H1 (cell line): ENCODE data around the gene SSTR5. TPM values are rescaled to one million over a fixed set of nuclear protein-coding genes. Genes with fewer than 3 reads are reported as not detected.

ENCODE experiments used
- CTCF ChIA-PET: fragments of 300-600 bp; sonication (Branson Sonifier 250); formaldehyde crosslinking; loops from one replicate; lab custom pipeline; 2021; ENCODE audit not compliant: partially characterized antibody; lab: Charles Lee
- POLR2A ChIA-PET: fragments of 300-600 bp; sonication (Branson Sonifier 250); formaldehyde crosslinking; loops from one replicate; lab custom pipeline; 2021; ENCODE audit warnings: inconsistent platforms; ENCODE audit not compliant: partially characterized antibody; lab: Charles Lee
- DNase-seq, 2 experiments: peaks; one replicate each; pipeline versions ENCODE4 v3.0.0 to v3.0.0-alpha.2; 2010 to 2022; ENCODE audit warnings: low spot score in 2 of 2, low read depth in 1 of 2, mixed read lengths in 1 of 2
- FAIRE-seq: peaks from 2 replicates; lab custom pipeline; 2011; peaks lifted over from hg19 to GRCh38; lab: Jason Lieb, UNC
- H2AFZ ChIP-seq: 2 replicates; pipeline ENCODE4 v1.8.1; 2012; ENCODE audit warnings: low read length, inconsistent platforms
- H2AK5ac ChIP-seq: 2 replicates; pipeline ENCODE4 v1.6.1; 2013; ENCODE audit warnings: low read depth, low read length
- H2BK120ac ChIP-seq: replicated peaks from 2 replicates; pipeline ENCODE3; 2013; ENCODE audit warnings: low read depth, low read length, inconsistent platforms
- H2BK12ac ChIP-seq: 2 replicates; pipeline ENCODE4 v1.6.1; 2013; ENCODE audit warnings: low read depth, low read length
- H2BK15ac ChIP-seq: 2 replicates; pipeline ENCODE4 v1.6.1; 2013; ENCODE audit warnings: low read length
- H2BK20ac ChIP-seq: 2 replicates; pipeline ENCODE4 v1.6.1; 2013; ENCODE audit warnings: low read length
- H2BK5ac ChIP-seq: 2 replicates; pipeline ENCODE4 v1.6.1; 2013; ENCODE audit warnings: low read depth, low read length
- H3K14ac ChIP-seq: 2 replicates; pipeline ENCODE4 v1.6.1; 2013; ENCODE audit warnings: inconsistent platforms; ENCODE audit not compliant: insufficient read length
- H3K18ac ChIP-seq: 2 replicates; pipeline ENCODE4 v1.6.1; 2013; ENCODE audit warnings: low read length; ENCODE audit errors: extremely low read depth
- H3K23ac ChIP-seq: 2 replicates; pipeline ENCODE4 v1.6.1; 2013; ENCODE audit warnings: inconsistent platforms; ENCODE audit not compliant: insufficient read length
- H3K23me2 ChIP-seq: 2 replicates; pipeline ENCODE4 v1.6.1; 2013; ENCODE audit warnings: low read depth, low read length
- H3K27ac ChIP-seq: 2 replicates; pipeline ENCODE4 v1.6.1; 2011; ENCODE audit warnings: low read depth, low read length, inconsistent platforms
- H3K27me3 ChIP-seq, 4 experiments: replicated peaks in 1 of 4; 1 replicate in 1 of 4; 2 replicates in 3 of 4; pipeline versions ENCODE4 v1.6.1 to v1.8.1; 2011 to 2013; ENCODE audit warnings: low read length in 3 of 4, mild to moderate bottlenecking in 3 of 4, inconsistent platforms in 2 of 4, mixed read lengths in 2 of 4, moderate library complexity in 1 of 4; ENCODE audit not compliant: control insufficient read depth in 3 of 4, insufficient read depth in 3 of 4; ENCODE audit errors: extremely low read depth in 1 of 4
- H3K36me3 ChIP-seq, 4 experiments: 2 replicates each; pipeline versions ENCODE4 v1.6.1 to v1.8.1; 2011 to 2013; ENCODE audit warnings: mild to moderate bottlenecking in 4 of 4, low read length in 3 of 4, moderate library complexity in 2 of 4, control low read depth in 1 of 4, inconsistent platforms in 1 of 4; ENCODE audit not compliant: insufficient read depth in 4 of 4, control insufficient read depth in 2 of 4
- H3K4ac ChIP-seq: replicated peaks from 2 replicates; pipeline ENCODE3; 2013; ENCODE audit warnings: low read length, low read depth, mixed read lengths, inconsistent platforms; ENCODE audit not compliant: insufficient read length
- H3K4me1 ChIP-seq, 4 experiments: replicated peaks in 1 of 4; 1 replicate in 1 of 4; 2 replicates in 3 of 4; pipeline versions ENCODE4 v1.6.1 to v1.8.1; 2011 to 2013; ENCODE audit warnings: low read length in 3 of 4, inconsistent platforms in 2 of 4, mixed read lengths in 1 of 4; ENCODE audit not compliant: insufficient read depth in 4 of 4, control insufficient read depth in 3 of 4
- H3K4me2 ChIP-seq, 2 experiments: 2 replicates each; pipeline versions ENCODE4 v1.6.1 to v1.8.1; 2011 to 2013; ENCODE audit warnings: low read depth in 2 of 2, low read length in 2 of 2, control low read depth in 1 of 2, inconsistent platforms in 1 of 2, mild to moderate bottlenecking in 1 of 2; ENCODE audit not compliant: insufficient read depth in 1 of 2
- H3K4me3 ChIP-seq, 4 experiments: fragments of 200-600, 300-600 bp in 1 of 4; sonication (generic), shearing (Covaris generic), sonication (Bioruptor Twin) in 1 of 4; 2 replicates each; pipeline versions ENCODE4 v1.5.1 to v1.8.1; 2011 to 2016; ENCODE audit warnings: low read length in 4 of 4, low read depth in 3 of 4, control low read depth in 2 of 4, inconsistent platforms in 2 of 4, mild to moderate bottlenecking in 2 of 4, mixed read lengths in 1 of 4, moderate library complexity in 1 of 4; ENCODE audit not compliant: insufficient read depth in 2 of 4; ENCODE audit errors: extremely low read depth in 1 of 4
- H3K56ac ChIP-seq: replicated peaks from 2 replicates; pipeline ENCODE3; 2013; ENCODE audit warnings: low read depth, mild to moderate bottlenecking, mixed read lengths, low read length, inconsistent platforms; ENCODE audit not compliant: insufficient read length
- H3K79me1 ChIP-seq: 2 replicates; pipeline ENCODE4 v1.6.1; 2013; ENCODE audit warnings: low read depth, low read length, control low read depth
- H3K79me2 ChIP-seq, 2 experiments: 2 replicates each; pipeline versions ENCODE4 v1.6.1 to v1.8.1; 2012 to 2013; ENCODE audit warnings: low read length in 2 of 2, mild to moderate bottlenecking in 2 of 2, inconsistent platforms in 1 of 2; ENCODE audit not compliant: insufficient read depth in 2 of 2, control insufficient read depth in 1 of 2
- H3K9ac ChIP-seq, 4 experiments: replicated peaks in 1 of 4; 1 replicate in 1 of 4; 2 replicates in 3 of 4; pipeline versions ENCODE4 v1.6.1 to v1.8.1; 2011 to 2013; ENCODE audit warnings: low read depth in 3 of 4, low read length in 3 of 4, control low read depth in 2 of 4, mild to moderate bottlenecking in 2 of 4, moderate library complexity in 2 of 4, inconsistent platforms in 1 of 4; ENCODE audit errors: extremely low read depth in 1 of 4
- H3K9me3 ChIP-seq, 2 experiments: 2 replicates each; pipeline versions ENCODE4 v1.6.1 to v1.8.1; 2012 to 2013; ENCODE audit warnings: mild to moderate bottlenecking in 2 of 2, moderate library complexity in 2 of 2, control low read depth in 1 of 2, inconsistent platforms in 1 of 2, low read depth in 1 of 2, low read length in 1 of 2, mixed read lengths in 1 of 2; ENCODE audit not compliant: insufficient read depth in 2 of 2
- H4K20me1 ChIP-seq, 2 experiments: replicated peaks in 1 of 2; 2 replicates each; pipeline versions ENCODE3 to v1.8.1; 2011 to 2013; ENCODE audit warnings: inconsistent platforms in 2 of 2, low read length in 2 of 2, mild to moderate bottlenecking in 1 of 2; ENCODE audit not compliant: insufficient read depth in 2 of 2, control insufficient read depth in 1 of 2
- H4K5ac ChIP-seq: 2 replicates; pipeline ENCODE4 v1.6.1; 2013; ENCODE audit warnings: low read length, low read depth, mixed read lengths, inconsistent platforms; ENCODE audit not compliant: insufficient read length
- H4K8ac ChIP-seq: 2 replicates; pipeline ENCODE4 v1.8.0; 2013; ENCODE audit warnings: mild to moderate bottlenecking, moderate library complexity, low read length, inconsistent platforms; ENCODE audit not compliant: insufficient read depth; ENCODE audit errors: extremely low read depth
- H4K91ac ChIP-seq: replicated peaks from 2 replicates; pipeline ENCODE3; 2013; ENCODE audit warnings: low read length, mixed read lengths, inconsistent platforms; ENCODE audit not compliant: insufficient read length
- CHD1 ChIP-seq: IDR thresholded peaks from 2 replicates; pipeline ENCODE4 v1.6.1; 2012; ENCODE audit warnings: low read depth, low read length, improper control_type of control experiment
- FOSL1 ChIP-seq: IDR thresholded peaks from 2 replicates; pipeline ENCODE4 v1.6.1; 2011; ENCODE audit warnings: mild to moderate bottlenecking, low read depth, low read length, moderate library complexity; ENCODE audit not compliant: insufficient read depth
- HDAC6 ChIP-seq: IDR thresholded peaks from one replicate; pipeline ENCODE4 v1.7.1; 2012; ENCODE audit warnings: low read depth, mild to moderate bottlenecking, inconsistent platforms, low read length, moderate library complexity
- RXRA ChIP-seq: IDR thresholded peaks from 2 replicates; pipeline ENCODE4 v1.6.1; 2011; ENCODE audit warnings: low read depth, mild to moderate bottlenecking, low read length, moderate library complexity; ENCODE audit not compliant: insufficient read depth
- WGBS, 2 experiments: shearing (Covaris generic) in 1 of 2; methylation state at CpG; one replicate each; pipeline versions ENCODE4 v1.1.6 to v1.1.7; 2013 to 2015; ENCODE audit warnings: low lambda C conversion rate in 2 of 2, mixed read lengths in 2 of 2, inconsistent platforms in 1 of 2, low coverage in 1 of 2, missing lambda C conversion rate in 1 of 2; ENCODE audit not compliant: insufficient replicate concordance in 2 of 2, insufficient coverage in 1 of 2, insufficient read length in 1 of 2; ENCODE audit errors: extremely low coverage in 1 of 2, missing lambda C conversion rate in 1 of 2; 5-methylcytosine and 5-hydroxymethylcytosine counted together
- polyA plus RNA-seq, 7 experiments: library from polyadenylated mRNA; depleted of rRNA in 3 of 7; stranded (reverse) in 5 of 7; unstranded in 2 of 7; fragments of >200 nt in 5 of 7; fragments of 200-250 nt in 2 of 7; gene quantifications; 1 replicate in 5 of 7; 2 replicates in 1 of 7; 4 replicates in 1 of 7; pipeline versions ENCODE4 v1.2.1 to v1.2.3, GENCODE V29; 2011 to 2013; ENCODE audit warnings: missing spikeins in 2 of 7, mixed read lengths in 2 of 7
- total RNA-seq: library from RNA; stranded (reverse); fragmentation: NEBNext Ultra II Directional; extraction: Animal tissue kit (Norgen Biotek cat#: 25700); gene quantifications from 2 replicates; pipeline ENCODE4 v1.2.1, GENCODE V29; 2021

The SSTR5 gene
- total and polyA plus RNA-seq, 2 of the 8 experiments (the other 6 are each of a cell fraction or from before 2014, with no cell fraction given), result 0.56 to 0.60 TPM

DNA sequence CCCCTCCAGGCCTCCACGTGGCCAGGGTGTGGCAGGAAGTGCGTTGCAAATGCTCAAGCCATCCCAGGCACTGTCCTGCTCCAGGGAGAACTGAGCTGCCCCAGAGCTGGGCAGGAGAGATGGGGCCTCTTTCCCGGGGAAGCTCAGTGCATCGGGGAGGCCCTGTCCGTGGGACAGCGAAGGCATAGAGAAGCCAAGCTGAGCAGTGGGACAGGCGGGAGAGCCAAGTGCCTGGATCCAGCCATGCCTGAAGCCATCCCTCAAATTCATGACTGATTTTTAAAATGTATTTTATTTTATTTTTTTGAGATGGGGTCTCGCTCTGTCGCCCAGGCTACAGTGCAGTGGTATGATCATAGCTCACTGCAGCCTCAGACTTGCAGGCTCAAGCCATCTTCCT is 25.4 kb upstream of the SSTR5 start:
- Histone ChIP-seq H2BK120ac (no peak overlapping the region), H3K4ac (no peak overlapping the region), H2BK20ac (no peak overlapping the region), H2BK15ac (no peak overlapping the region), H4K5ac (no peak overlapping the region), H3K79me2 (no peaks in the 10 kb centered on the region), H2BK12ac (no peak overlapping the region), H2AFZ (no peak overlapping the region), H3K56ac (no peak overlapping the region), H4K91ac (no peak overlapping the region), H3K9me3 (no peaks in the 10 kb centered on the region; a peak in 1 of 4 replicates), H2BK5ac (no peak overlapping the region), H3K18ac (no peak overlapping the region), H3K4me1 (peaks cover 0 to 10% (median 5%) of the 10 kb centered on the region in 4 experiments; a peak in 6 of 7 replicates)
- ChIA-PET CTCF (interaction anchor here (0.7 to 1.8 kb wide), 2 partner anchors 10 to 51 kb away, joined by 3 to 8 read pairs; no protein-coding TSS in a partner anchor), POLR2A (no interaction called here)
- TF ChIP-seq HDAC6 (no peak), FOSL1 (no peak), RXRA (no peak), CHD1 (no peak)
- TF ChIP-seq, all 59 proteins: peak for 0
- no peak overlapping the region for H3K4me3 ChIP-seq
- H3K27ac ChIP-seq, result no peak overlapping the region
- H3K36me3 ChIP-seq, result no peaks in the 10 kb centered on the region
- H3K23ac ChIP-seq, result no peak overlapping the region
- no peaks in the 10 kb centered on the region for H3K79me1 ChIP-seq
- H3K23me2 ChIP-seq, result no peaks in the 10 kb centered on the region
- H2AK5ac ChIP-seq, result no peak overlapping the region
- H3K4me2 ChIP-seq, result no peak overlapping the region
- H3K27me3 ChIP-seq, result peaks cover 0 to 2% (median 0%) of the 10 kb centered on the region in 4 experiments; a peak in 2 of 7 replicates
- no peak overlapping the region; the same call in 1 of the 2 replicates for H4K8ac ChIP-seq
- DNase-seq, result no peak
- 93% methylated on average over 8 of the region's 9 CpGs; no CpG with 5 or more reads in 1 of the 2 experiments for WGBS, 2 experiments
- H4K20me1 ChIP-seq, result no peaks in the 10 kb centered on the region
- no peak overlapping the region for H3K14ac ChIP-seq
- FAIRE-seq, result no peak
- H3K9ac ChIP-seq, result no peak overlapping the region
